Smooth muscle cell (in vitro differentiated cells): ENCODE data around the gene TMEM170B. TPM values are rescaled to one million over a fixed set of nuclear protein-coding genes. Genes with fewer than 3 reads are reported as not detected.

ENCODE experiments used
- DNase-seq: peaks from one replicate; lab custom pipeline; 2025; ENCODE audit not compliant: unreplicated experiment; lab: John Stamatoyannopoulos, UW
- H2AFZ ChIP-seq: fragments of 200-600 bp; sonication (generic); 2 replicates; pipeline ENCODE4 v1.6.0; 2016; ENCODE audit warnings: antibody characterized with exemption, low read depth, mild to moderate bottlenecking
- H3F3A ChIP-seq: fragments of 200-600 bp; sonication (generic); 2 replicates; pipeline ENCODE4 v1.6.0; 2017; ENCODE audit warnings: antibody characterized with exemption, low read depth
- H3K27ac ChIP-seq: fragments of 200-600 bp; sonication (generic); 2 replicates; pipeline ENCODE4 v1.5.1; 2016; ENCODE audit warnings: low read depth, mild to moderate bottlenecking
- H3K27me3 ChIP-seq: fragments of 200-600 bp; sonication (generic); 2 replicates; pipeline ENCODE4 v1.6.1; 2016; ENCODE audit warnings: low read depth, mild to moderate bottlenecking
- H3K36me3 ChIP-seq: fragments of 200-600 bp; sonication (generic); 2 replicates; pipeline ENCODE4 v1.5.1; 2016; ENCODE audit warnings: low read depth
- H3K4me1 ChIP-seq: fragments of 200-600 bp; sonication (generic); 2 replicates; pipeline ENCODE4 v1.5.1; 2016; ENCODE audit warnings: low read depth
- H3K4me2 ChIP-seq: fragments of 200-600 bp; sonication (generic); 2 replicates; pipeline ENCODE4 v1.6.0; 2016; ENCODE audit warnings: mild to moderate bottlenecking
- H3K4me3 ChIP-seq: fragments of 200-600 bp; sonication (generic); 2 replicates; pipeline ENCODE4 v1.5.1; 2016; ENCODE audit warnings: mild to moderate bottlenecking
- H3K79me2 ChIP-seq: fragments of 200-600 bp; sonication (generic); 2 replicates; pipeline ENCODE4 v1.6.0; 2016; ENCODE audit warnings: low read depth, mild to moderate bottlenecking
- H3K9ac ChIP-seq: fragments of 200-600 bp; sonication (generic); 2 replicates; pipeline ENCODE4 v1.6.0; 2016; ENCODE audit warnings: low read depth
- H3K9me3 ChIP-seq: fragments of 200-600 bp; sonication (generic); replicated peaks from 2 replicates; pipeline ENCODE4 v1.5.1; 2016; ENCODE audit warnings: low read depth
- H4K20me1 ChIP-seq: fragments of 200-600 bp; sonication (generic); 2 replicates; pipeline ENCODE4 v1.6.0; 2016; ENCODE audit warnings: low read depth
- CTCF ChIP-seq: fragments of 200-600 bp; sonication (generic); IDR thresholded peaks from 2 replicates; pipeline ENCODE4 v1.5.1; 2017; ENCODE audit warnings: borderline replicate concordance, mild to moderate bottlenecking, antibody characterized with exemption; ENCODE audit not compliant: insufficient read depth, poor library complexity, severe bottlenecking
- WGBS: methylation state at CpG from one replicate; pipeline ENCODE4 v1.1.7; 2016; ENCODE audit warnings: low lambda C conversion rate; 5-methylcytosine and 5-hydroxymethylcytosine counted together
- polyA plus RNA-seq: library from polyadenylated mRNA; unstranded; fragments of >200 nt; fragmentation: Nextera tagmentation; extraction: Ambion mirVana; gene quantifications from 2 replicates; pipeline ENCODE4 v1.2.1, GENCODE V29; 2016
- total RNA-seq: library from RNA; depleted of rRNA; stranded (reverse); fragments of >200 nt; gene quantifications from 2 replicates; pipeline ENCODE4 v1.2.3, GENCODE V29; 2014

The TMEM170B gene
- total and polyA plus RNA-seq, 2 experiments from 2014 or later = 0.50 to 0.81 TPM

GRCh38 chr6:11614534-11615213 lies 77.1 kb downstream of the TMEM170B start:
- Histone ChIP-seq H3K9ac (peak overlapping the region; percentile 72), H2AFZ (no peak overlapping the region), H3K4me2 (peak overlapping the region; percentile 42)

GRCh38 chr6:11615214-11615602 lies 77.7 kb downstream of the TMEM170B start:
- Histone ChIP-seq H3K9me3 (no peaks in the 10 kb centered on the region), H2AFZ (no peak overlapping the region), H3K4me2 (peak overlapping the region; percentile 42), H3K4me1 (peaks cover 5% of the 10 kb centered on the region), H3K27me3 (no peaks in the 10 kb centered on the region), H3F3A (peaks cover 17% of the 10 kb centered on the region), H3K36me3 (no peaks in the 10 kb centered on the region), H3K79me2 (no peaks in the 10 kb centered on the region), H3K9ac (peak overlapping the region; percentile 72), H3K27ac (peak overlapping the region; percentile 91), H3K4me3 (no peak overlapping the region), H4K20me1 (no peaks in the 10 kb centered on the region)
- no peak for TF ChIP-seq CTCF
- 84% methylated on average over 5 of the region's 5 CpGs for WGBS
- no peak for DNase-seq

More at GRCh38 chr6:11614534-11615213, 77.1 kb downstream of the TMEM170B start:
- H3K79me2 ChIP-seq = no peaks in the 10 kb centered on the region
- DNase-seq = no peak
- H4K20me1 ChIP-seq = no peaks in the 10 kb centered on the region
- peak overlapping the region; percentile 91 for H3K27ac ChIP-seq
- H3K4me3 ChIP-seq = no peak overlapping the region
- no peaks in the 10 kb centered on the region for H3K36me3 ChIP-seq
- no peaks in the 10 kb centered on the region for H3K27me3 ChIP-seq
- peaks cover 7% of the 10 kb centered on the region for H3K4me1 ChIP-seq
- no peak for TF ChIP-seq CTCF
- no peaks in the 10 kb centered on the region for H3K9me3 ChIP-seq
- 83% methylated on average over 10 of the region's 10 CpGs for WGBS
- peaks cover 20% of the 10 kb centered on the region for H3F3A ChIP-seq

GRCh38 chr6:11616200-11616611 lies 78.7 kb downstream of the TMEM170B start:
- Histone ChIP-seq H3F3A (peaks cover 16% of the 10 kb centered on the region), H3K4me3 (no peak overlapping the region), H3K9me3 (no peaks in the 10 kb centered on the region), H3K79me2 (no peaks in the 10 kb centered on the region), H4K20me1 (no peaks in the 10 kb centered on the region), H3K27me3 (no peaks in the 10 kb centered on the region), H3K27ac (peak overlapping the region; percentile 91), H3K4me2 (peak overlapping the region; percentile 45), H3K36me3 (no peaks in the 10 kb centered on the region), H3K4me1 (peaks cover 5% of the 10 kb centered on the region), H3K9ac (no peak overlapping the region), H2AFZ (no peak overlapping the region)
- TF ChIP-seq CTCF = no peak
- no peak for DNase-seq
- 23% methylated on average over 5 of the region's 5 CpGs for WGBS

- no peaks in the 10 kb centered on the region for H3K9me3 ChIP-seq
- no peak for DNase-seq
- no peak overlapping the region for H3K4me3 ChIP-seq
- no peak overlapping the region for H2AFZ ChIP-seq
- H3K9ac ChIP-seq = no peak overlapping the region
- H3K27me3 ChIP-seq = no peaks in the 10 kb centered on the region
- no peak for TF ChIP-seq CTCF
- no peak overlapping the region for H3K27ac ChIP-seq
- H3K4me2 ChIP-seq = no peak overlapping the region
- H3K36me3 ChIP-seq = no peaks in the 10 kb centered on the region
- peaks cover 16% of the 10 kb centered on the region for H3F3A ChIP-seq
- WGBS = 64% methylated on average over 4 of the region's 4 CpGs
- H4K20me1 ChIP-seq = no peaks in the 10 kb centered on the region
- H3K79me2 ChIP-seq = no peaks in the 10 kb centered on the region
- H3K4me1 ChIP-seq = peaks cover 5% of the 10 kb centered on the region
These were observed 81.0 kb downstream of the TMEM170B start for GRCh38 chr6:11618533-11618932.
